ENCODE measurements around the gene AADACL3. TPM values are rescaled to one million over a fixed set of nuclear protein-coding genes. Genes with fewer than 3 reads are reported as not detected.
"Not testable (repeated sequence)": the region's sequence is repeated elsewhere in the genome, so short reads cannot be mapped to it uniquely, and the experiment has no call there.

The AADACL3 gene
- total RNA-seq, 2 donors from 2014 or later = not detected

DNA sequence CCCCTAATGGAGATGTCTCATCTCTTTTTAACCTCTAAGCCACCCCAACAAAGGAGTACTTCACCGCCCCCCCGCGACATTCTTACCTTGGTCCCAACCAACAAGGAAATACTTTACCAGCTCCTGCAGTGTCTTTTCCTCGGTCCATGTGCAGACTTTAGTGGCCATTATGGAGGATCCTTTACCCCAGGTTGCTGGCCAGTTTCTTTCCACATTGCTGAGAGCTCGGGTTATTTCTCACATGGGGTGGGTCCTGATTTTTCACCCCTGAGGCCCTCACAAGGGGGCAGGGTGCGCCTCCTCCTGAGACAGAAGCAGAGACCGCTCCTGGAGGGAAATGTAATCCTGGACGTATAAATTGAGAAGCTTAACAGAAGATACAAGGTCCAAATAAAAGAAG lies 3.0 kb upstream of the AADACL3 start:
- DNase-seq (ENCODE audit: low spot score) = no peak
- intact Hi-C loops (cut with DNase I) = no loop called here

DNA sequence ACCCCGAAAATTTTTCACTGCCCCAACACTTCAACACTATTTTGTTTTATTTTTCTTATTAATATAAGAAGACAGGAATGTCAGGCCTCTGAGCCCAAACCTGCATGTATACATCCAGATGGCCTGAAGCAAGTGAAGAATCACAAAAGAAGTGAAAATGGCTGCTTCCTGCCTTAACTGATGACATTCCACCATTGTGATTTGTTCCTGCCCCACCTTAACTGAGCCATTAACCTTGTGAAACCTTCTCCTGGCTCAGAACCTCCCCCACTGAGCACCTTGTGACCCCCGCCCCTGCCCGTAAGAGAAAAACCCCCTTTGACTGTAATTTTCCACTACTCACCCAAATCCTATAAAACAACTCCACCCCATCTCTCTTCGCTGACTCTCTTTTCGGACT lies 2.3 kb upstream of the AADACL3 start:
- DNase-seq (ENCODE audit: low spot score); intact Hi-C loops (cut with DNase I): not testable (repeated sequence)

DNA sequence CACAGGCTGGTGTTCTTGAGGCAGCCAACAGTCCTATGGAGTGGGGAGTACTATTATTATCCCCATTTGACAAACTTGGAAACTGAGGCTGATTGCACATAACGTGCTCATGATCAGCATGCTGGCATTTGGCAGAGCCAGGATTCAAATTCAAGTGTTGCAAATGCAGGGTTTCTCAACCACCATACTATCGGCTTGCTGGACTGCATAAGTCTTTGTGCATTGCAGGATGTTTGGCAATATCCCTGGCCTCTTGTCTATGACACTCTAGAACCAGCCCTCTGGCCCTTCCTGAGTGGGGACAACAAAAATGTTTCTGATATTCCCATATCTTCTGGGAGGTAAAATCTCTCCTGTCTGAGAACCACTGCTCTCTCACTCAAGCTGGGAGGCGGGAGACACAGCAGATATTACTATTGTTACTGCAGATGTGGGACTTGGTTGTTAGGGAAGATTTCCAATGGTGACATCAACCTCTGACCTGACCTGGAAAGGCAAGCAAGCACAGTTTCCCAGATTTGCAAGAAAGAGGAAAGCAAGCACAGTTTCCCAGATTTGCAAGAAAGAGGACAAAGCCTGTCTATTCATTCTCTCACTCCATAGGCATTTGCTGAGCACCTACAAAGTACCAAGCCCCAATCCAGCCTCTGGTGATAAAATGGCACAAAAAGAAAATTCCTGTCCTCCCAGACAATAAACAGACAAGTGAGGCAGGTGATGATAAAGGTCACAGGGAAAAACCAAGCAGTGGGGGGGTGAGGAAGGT lies 1.0 kb upstream of the AADACL3 start:
- intact Hi-C loops (cut with DNase I) = no loop called here
- no peak for DNase-seq (ENCODE audit: low spot score)

DNA sequence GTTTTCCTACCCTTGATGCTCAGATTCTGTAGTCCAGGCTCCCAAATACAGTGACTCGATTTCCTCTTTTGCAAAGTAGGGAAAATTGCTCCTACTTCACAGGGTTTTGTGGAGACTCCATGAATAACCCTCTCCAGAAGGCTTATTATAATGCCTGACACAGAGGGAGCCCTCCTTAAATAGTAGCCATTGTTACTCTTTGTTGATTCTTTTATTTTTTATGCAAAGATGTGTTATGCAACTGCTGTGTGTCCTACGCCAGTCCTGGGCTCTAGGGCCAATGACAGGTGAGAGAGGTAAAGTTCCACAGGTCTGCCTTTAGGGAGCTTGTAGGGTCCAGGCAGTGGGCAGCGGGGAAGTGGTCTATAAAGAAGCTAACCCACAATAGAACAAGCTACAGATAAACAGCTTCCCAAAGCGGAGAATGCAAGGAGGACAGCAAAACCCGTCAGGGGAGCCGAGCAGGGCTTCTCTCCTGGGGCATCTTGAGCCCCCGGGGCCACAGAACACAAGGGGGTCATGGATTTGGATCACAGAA lies 1.5 kb downstream of the AADACL3 start:
- intact Hi-C loops (cut with DNase I) = no loop called here
- no peak for DNase-seq (ENCODE audit: low spot score)

DNA sequence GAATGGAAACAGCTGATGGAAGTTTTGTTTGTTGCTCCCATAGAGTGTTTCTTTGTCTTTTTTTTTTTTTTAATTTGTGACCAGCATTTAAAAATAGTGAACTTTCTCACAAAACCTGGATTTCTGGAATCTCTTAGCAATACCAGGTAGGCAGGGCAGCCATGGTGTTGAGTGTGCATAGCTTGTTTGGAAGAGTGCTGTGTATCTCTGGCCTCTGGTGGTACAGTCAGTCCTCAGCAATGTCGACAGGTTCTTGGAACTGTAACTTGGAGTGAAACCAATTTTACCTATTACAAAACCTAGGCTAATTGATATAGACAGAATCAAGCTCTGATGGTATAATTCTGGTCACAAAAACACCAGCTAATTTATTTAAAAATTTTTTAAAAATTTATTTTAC lies 6.7 kb downstream of the AADACL3 start:
- intact Hi-C loops (cut with DNase I) = no loop called here
- DNase-seq (ENCODE audit: low spot score) = no peak

DNA sequence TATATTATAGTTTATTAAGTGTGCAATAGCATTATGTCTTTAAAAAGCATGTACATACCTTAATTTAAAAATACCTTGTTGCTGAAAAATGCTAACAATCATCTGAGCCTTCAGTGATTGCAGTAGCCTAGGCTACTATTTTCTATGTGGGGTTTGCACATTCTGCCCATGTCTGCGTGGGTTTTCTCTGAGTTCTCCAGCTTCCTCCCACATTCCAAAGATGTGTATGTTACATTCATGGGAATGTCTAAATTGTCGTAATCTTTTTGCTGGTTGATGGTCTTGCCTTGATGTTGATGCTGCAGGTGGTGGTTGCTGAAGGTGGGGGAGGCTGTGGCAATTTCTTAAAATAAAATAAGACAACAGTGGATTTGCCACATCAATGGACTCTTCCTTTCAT lies 12.5 kb downstream of the AADACL3 start:
- intact Hi-C loops (cut with DNase I) = no loop called here

DNA sequence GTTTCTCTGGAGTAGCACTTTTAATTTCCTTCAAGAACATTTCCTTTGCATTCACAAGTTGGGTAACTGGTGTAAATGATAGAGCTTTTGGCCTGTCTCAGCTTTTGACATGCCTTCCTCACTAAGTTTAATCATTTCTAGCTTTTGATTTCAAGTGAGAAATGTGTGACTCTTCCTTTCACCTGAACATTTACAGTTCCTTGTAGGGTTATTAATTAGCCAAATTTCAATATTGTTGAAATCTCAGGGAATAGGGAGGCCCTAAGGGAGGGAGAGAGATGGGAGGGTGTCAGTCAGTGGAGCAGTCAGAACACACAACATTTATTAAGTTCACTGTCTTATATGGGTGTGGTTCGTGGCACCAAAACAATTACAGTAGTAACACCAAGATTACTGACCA lies 14.2 kb downstream of the AADACL3 start:
- DNase-seq (ENCODE audit: low spot score) = no peak

More for the DNA sequence above, 12.5 kb downstream of the AADACL3 start:
- DNase-seq (ENCODE audit: low spot score) = no peak

DNA sequence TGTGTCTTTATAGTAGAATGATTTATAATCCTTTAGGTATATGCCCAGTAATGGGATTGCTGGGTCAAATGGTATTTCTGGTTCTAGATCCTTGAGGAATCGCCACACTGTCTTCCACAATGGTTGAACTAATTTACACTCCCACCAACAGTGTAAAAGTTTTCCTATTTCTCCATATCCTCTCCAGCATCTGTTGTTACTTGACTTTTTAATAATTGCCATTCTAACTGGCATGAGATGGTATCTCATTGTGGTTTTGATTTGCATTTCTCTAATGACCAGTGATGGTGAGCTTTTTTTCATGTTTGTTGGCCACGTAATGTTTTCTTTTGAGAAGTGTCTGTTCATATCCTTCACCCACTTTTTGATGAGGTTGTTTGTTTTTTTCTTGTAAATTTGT lies 15.2 kb downstream of the AADACL3 start:
- DNase-seq (ENCODE audit: low spot score); intact Hi-C loops (cut with DNase I): not testable (repeated sequence)

More for the DNA sequence above, 14.2 kb downstream of the AADACL3 start:
- intact Hi-C loops (cut with DNase I) = no loop called here

DNA sequence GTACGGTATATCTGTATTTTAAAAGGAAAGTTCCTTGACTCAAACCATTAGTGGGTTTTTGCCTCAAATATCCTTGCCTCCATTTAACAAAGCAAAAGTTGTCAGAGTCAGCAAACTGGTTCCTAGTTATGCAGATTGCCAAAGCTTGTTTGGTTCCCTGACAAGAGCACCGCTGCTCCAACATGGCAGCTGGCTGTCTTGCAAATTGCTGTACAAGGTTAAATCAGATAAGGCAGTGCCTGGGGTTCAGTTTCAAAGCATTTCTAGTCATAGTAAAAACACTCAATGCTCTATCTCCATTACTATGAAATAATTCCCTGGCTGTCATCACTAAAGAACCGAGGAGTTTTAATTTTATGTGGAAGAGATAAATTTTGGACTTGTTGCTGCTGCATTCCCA lies 18.7 kb downstream of the AADACL3 start:
- intact Hi-C loops (cut with DNase I) = loop anchor here in 1 of 2 donors (1.0 kb wide), 1 partner anchor 30 kb away; no protein-coding TSS in a partner anchor
- no peak for DNase-seq (ENCODE audit: low spot score)

DNA sequence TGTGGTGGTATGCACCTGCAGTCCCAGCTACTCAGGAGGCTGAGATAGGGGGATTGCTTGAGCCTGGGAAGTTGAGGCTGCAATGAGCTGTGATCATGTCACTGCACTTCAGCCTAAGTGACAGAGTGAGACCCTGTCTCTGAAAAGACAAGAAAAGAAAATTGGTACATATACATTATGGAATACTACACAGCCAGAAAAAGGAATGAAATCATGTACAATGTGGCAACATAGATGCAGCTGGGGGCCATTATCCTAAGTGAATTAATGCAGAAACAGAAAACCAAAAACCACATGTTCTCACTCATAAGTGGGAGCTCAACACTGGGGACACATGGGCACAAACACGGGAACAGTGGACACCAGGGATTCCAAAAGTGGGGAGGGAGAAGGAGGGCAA lies 23.0 kb downstream of the AADACL3 start:
- no peak for DNase-seq (ENCODE audit: low spot score)
- intact Hi-C loops (cut with DNase I) = no loop called here

DNA sequence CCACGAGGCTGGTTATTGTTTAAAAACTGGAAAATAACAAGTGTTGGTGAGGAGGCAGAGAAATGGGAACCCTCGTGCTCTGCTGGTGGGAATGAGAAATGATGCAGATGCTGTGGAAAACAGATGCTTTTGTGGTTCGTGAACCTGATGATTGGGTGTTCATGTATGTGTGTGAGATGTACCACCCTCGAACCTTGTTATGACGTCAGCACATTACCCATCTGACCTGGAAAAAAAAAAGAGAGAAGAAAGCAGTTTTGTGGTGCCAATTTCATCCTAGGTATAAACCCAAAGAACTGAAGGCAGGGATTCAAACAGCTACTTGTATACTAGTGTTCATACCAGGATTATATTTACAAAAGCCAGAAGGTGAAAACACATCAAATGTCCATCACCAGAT lies 23.7 kb downstream of the AADACL3 start:
- no peak for DNase-seq (ENCODE audit: low spot score)
- intact Hi-C loops (cut with DNase I) = no loop called here

DNA sequence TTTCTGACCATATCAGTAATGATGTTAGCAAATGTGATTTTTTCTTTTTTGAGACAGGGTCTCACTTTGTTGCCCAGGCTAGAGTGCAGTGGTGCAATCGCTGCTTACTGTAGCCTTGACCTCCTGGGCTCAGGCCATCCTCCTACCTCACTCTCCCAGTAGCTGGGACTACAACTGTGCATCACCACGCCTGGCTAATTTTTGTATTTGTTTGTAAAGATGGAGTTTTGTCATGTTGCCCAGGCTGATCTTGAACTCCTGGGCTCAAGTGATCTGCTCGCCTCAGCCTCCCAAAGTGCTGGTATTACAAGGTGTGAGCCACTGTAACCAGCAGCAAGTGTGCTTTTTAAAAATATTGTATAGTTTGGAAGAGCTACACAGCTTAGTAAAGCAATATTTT lies 26.0 kb downstream of the AADACL3 start:
- intact Hi-C loops (cut with DNase I) = no loop called here
- DNase-seq (ENCODE audit: low spot score) = no peak

DNA sequence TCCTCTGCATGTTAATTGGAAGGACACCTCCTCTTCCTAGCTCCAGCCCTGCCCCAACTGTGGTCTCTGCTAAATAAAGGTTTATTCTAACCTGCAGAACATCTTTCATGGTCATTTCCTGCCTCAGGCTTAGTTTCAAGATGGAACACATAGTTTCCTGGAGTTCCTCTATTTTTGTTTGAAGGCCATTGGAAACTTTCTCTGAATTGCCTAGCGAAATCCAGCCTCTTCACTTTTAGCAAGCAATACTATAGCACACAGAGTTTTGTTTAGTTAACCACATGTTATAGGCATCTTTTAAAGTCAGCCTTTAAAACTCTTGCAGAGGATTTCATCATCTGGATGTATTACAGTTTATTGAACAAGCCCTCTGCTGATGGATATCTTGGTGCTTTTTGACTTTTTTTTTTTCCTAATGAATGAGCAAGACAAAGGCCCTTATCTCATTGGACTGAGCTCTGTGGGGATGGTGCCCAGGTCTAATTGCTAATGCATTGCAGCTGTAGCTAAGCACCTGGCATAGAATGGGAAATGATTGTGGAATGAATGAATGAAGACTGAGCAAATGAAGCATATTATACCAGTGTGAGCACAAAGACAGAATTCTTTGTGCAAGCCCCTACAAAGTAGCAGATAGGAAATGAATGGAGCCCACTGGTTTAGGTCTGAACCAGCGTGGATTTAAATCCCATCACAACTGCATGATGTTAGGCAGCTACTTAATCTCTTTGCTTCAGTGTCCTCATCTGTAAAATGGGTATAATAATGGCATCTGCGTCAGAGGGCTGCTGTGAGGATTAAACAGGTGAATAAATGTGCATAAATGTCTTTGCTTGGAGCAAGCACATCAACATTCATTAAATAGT lies 29.4 kb downstream of the AADACL3 start:
- intact Hi-C loops (cut with DNase I) = no loop called here
- no peak for DNase-seq (ENCODE audit: low spot score)

DNA sequence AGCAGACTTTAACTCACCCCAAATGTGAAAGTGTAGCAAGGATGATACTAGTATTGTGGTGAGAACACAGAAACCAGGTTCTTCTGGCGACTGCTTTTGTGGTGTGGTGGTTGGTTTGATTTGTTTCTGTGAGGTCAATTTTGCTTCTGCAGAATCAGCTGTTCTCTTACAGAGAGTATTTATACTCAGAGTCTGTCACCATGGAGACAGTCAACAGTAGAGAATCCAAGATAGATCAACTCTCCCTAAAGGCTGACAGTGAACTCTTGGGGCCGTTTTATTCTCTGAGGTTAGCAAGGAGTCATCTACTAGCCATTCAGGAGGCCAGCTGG lies 30.0 kb downstream of the AADACL3 start, which contains the start of gene CFAP107:
Gene CFAP107 (plus strand): TSS at position 209 of the 332 bp plus-strand sequence. CDS start 231 bp downstream, outside the sequence.
- intact Hi-C loops (cut with DNase I) = no loop called here

DNA sequence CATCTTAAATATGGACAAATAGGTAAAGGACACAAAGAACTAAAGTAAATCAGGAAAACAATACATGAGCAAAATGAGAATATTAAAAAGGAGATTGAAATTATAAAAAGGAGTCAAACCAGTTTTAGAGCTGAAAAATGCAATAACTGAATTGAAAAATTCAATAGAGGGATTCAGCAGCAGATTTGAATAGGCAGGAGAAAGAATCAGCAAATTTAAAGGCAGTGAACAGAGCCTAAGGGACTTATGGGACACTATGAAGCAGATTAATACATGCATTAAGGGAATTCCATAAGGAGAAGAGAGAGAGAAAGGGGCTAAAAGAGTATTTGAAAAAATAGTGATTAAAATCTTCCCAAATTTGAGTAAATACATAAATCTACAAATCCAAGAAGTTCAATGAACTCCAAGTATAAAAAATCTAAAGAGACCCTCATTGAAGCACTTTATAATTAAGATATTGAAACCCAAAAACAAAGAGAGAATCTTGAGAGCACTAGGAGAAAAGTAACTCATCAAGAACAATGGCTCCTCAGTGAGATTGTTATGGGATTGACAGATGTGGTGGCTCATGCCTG lies 33.0 kb downstream of the AADACL3 start:
- intact Hi-C loops (cut with DNase I) = no loop called here

More for the DNA sequence above, 30.0 kb downstream of the AADACL3 start, which contains the start of gene CFAP107:
- no peak for DNase-seq (ENCODE audit: low spot score)

DNA sequence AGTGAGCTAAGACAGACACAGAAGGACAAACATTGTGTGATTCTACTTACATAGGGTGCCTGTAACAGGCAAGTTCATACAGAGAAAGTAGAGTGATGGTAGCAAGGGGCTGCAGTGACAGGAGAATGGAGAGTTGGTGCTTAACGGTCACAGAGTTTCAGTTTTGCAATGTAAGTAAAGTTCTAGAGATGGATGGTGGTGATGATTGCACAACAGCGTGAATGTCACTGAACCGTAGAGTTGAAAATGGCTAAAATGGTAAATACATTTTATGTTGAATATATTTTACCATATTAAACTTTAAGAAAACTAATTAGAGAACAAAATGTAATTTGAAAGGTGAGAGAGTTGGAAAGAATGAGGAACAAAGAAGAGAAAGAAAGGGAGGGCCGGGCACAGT lies 38.8 kb downstream of the AADACL3 start:
- intact Hi-C loops (cut with DNase I) = no loop called here
- no peak for DNase-seq (ENCODE audit: low spot score)

More for the DNA sequence above, 33.0 kb downstream of the AADACL3 start:
- no peak for DNase-seq (ENCODE audit: low spot score)

DNA sequence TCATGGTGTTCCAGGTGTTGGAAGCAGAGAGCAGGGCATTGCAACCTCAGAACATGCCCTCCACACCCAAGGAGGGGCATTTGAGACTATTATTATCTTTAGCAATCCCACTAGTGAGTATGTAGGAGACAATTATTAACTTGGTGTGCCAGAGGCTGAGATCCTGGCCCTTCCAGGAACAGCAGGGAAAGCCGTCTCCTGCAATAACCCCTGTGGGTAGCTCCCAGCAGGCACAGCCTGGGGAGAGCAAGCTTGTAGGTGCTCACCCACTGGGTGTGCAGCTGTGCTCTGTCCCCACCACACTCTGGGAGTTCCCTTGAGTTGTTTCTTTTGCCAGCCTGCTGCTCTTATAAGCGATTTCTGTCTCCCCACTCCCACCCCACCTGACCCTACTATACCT lies 40.4 kb downstream of the AADACL3 start:
- intact Hi-C loops (cut with DNase I) = no loop called here

DNA sequence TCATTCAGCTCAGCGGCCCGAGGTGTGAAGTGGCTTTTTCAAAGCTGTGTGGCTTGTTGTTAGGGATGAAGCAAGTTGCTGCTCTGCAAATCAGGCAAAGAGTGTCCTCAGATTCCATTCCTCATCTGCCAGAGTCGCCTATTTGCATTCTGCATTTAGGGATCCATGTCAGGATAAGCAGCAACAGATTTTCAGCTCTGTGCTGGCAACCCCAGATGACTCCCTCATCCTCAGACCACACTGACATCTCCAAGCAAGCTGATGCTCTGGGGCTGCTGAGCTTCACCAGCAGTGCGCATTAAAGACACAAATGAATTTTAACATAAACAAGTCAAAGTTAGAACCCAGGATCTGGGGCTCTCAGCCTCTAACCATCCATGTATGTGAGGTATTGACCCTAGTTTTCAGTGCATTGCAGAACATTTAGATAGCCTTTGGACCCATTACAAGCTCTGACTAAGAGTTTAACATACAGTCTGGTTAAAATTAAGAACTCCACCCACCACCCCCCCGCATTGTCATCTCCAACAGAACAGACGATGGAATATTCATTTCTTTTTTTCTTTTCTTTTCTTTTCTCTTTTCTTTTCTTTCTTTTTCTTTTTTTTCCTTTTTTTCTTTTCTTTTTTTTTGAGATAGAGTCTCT lies 41.0 kb downstream of the AADACL3 start:
- DNase-seq (ENCODE audit: low spot score) = no peak
- intact Hi-C loops (cut with DNase I) = no loop called here

More for the DNA sequence above, 40.4 kb downstream of the AADACL3 start:
- DNase-seq (ENCODE audit: low spot score) = no peak

DNA sequence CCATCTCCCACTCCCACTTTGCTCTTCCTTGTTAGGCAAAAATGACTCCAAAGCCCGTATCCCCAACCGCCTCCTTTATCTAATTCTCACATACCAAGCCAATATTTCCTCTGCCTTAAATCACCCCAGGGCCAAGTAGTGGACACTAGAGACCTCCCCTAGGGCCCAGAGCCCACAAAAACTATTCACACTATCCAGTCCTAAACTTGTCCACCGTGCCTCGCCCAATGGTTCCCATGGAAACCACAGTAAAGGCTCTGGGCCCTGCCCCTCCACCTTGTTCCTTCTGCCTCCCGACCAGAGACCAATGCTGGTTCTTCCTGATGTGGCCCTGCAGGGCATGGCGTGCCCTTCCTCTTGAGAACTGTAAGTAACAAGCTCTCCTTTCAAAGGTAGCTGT lies 41.9 kb downstream of the AADACL3 start:
- no peak for DNase-seq (ENCODE audit: low spot score)
- intact Hi-C loops (cut with DNase I) = no loop called here

Data from posterior vena cava (tissue), 2 donors.